Neural progenitor cell (in vitro differentiated cells): Measurements from ENCODE around the gene COL6A5.

ENCODE experiments used
- EZH2 ChIP-seq: fragments of 200-600 bp; sonication (generic); IDR thresholded peaks from 2 replicates; pipeline ENCODE4 v1.6.1; 2017; ENCODE audit warnings: antibody characterized with exemption, mild to moderate bottlenecking, moderate library complexity
- EZH2phosphoT487 ChIP-seq: fragments of 200-600 bp; sonication (generic); IDR thresholded peaks from 2 replicates; pipeline ENCODE4 v1.6.1; 2017; ENCODE audit warnings: antibody characterized with exemption
- TF ChIP-seq, protein P1 (sequence below): fragments of 200-600 bp; sonication (generic); IDR thresholded peaks from 2 replicates; pipeline ENCODE4 v1.5.1; 2017; ENCODE audit warnings: antibody characterized with exemption, mild to moderate bottlenecking

DNA sequence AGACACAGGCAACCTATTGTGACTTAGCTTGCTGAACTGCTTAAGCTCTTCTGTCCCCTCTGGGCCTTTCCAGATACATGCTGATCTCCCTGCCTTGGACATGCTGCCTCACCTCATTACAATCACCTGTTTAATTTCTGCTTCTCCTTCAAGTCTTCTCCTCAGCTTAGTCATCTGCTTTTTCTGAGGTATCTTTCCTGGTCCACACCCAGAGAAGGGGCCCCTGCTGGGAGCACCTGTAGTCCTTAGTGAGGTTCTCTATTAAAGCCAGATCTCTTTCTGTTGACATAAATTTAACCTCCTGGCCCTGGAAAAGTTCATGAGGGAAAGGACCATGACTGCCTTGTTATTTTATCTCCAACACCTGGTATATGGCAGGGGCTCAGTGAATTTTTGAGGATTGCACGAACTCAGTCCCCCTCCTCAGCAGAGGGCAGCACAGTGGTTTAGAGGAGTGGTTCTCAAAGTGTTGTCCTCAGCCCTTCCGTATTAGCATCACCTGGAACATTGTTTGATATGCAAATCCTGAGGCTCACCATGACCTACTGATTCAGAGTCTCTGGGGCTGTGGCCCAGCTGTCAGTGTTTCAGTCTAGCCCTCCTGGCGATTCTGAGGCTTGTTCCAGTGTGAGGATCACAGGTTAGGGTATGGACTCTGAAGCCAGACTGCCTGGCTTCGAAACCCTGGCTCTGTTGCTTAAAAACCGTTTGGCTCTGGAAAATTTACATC lies 184.2 kb downstream of the COL6A5 start:
- TF ChIP-seq, protein P1, sequence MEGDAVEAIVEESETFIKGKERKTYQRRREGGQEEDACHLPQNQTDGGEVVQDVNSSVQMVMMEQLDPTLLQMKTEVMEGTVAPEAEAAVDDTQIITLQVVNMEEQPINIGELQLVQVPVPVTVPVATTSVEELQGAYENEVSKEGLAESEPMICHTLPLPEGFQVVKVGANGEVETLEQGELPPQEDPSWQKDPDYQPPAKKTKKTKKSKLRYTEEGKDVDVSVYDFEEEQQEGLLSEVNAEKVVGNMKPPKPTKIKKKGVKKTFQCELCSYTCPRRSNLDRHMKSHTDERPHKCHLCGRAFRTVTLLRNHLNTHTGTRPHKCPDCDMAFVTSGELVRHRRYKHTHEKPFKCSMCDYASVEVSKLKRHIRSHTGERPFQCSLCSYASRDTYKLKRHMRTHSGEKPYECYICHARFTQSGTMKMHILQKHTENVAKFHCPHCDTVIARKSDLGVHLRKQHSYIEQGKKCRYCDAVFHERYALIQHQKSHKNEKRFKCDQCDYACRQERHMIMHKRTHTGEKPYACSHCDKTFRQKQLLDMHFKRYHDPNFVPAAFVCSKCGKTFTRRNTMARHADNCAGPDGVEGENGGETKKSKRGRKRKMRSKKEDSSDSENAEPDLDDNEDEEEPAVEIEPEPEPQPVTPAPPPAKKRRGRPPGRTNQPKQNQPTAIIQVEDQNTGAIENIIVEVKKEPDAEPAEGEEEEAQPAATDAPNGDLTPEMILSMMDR: no peak
- TF ChIP-seq EZH2: no peak
- TF ChIP-seq EZH2phosphoT487: no peak
